ENCODE measurements around the gene GPX8. TPM values are rescaled to one million over a fixed set of nuclear protein-coding genes. Genes with fewer than 3 reads are reported as not detected.

Gene GPX8
- polyA plus RNA-seq, 1 of the 3 experiments (the other 2 are of a cell fraction): 30.1 TPM

GRCh38 chr5:55136521-55136920 lies 23.4 kb upstream of the GPX8 start:
- ChIA-PET POLR2A (no interaction called here), CTCF (interaction anchor here (1.3 kb wide), 1 partner anchor 10 kb away, joined by 3 read pairs; no protein-coding TSS in a partner anchor)
- H3K79me2 ChIP-seq (ENCODE audit: insufficient read depth): no peaks in the 10 kb centered on the region
- H3K27me3 ChIP-seq (ENCODE audit: insufficient read depth): peaks cover 10% of the 10 kb centered on the region; the same call in 1 of the 2 replicates
- H3K4me3 ChIP-seq (ENCODE audit: low read depth in 2 of 2, low read length in 1 of 2): no peak overlapping the region
- no peak for DNase-seq
- H3K9me3 ChIP-seq: no peaks in the 10 kb centered on the region
- WGBS (ENCODE audit: low lambda C conversion rate): 11% methylated on average over 3 of the region's 3 CpGs
- H2AFZ ChIP-seq (ENCODE audit: low read depth): no peak overlapping the region
- no peak overlapping the region for H3K9ac ChIP-seq
- H3F3A ChIP-seq (replicated peaks; ENCODE audit: insufficient read depth): no peaks in the 10 kb centered on the region
- H3K4me2 ChIP-seq: no peak overlapping the region
- H3K27ac ChIP-seq (ENCODE audit: low read depth in 2 of 2, low read length in 1 of 2): no peak overlapping the region
- no peaks in the 10 kb centered on the region for H3K4me1 ChIP-seq (ENCODE audit: control insufficient read depth in 1 of 2, insufficient read depth in 2 of 2, low read depth in 1 of 2, low read length in 1 of 2)
- H4K20me1 ChIP-seq (ENCODE audit: insufficient read depth): no peaks in the 10 kb centered on the region
- TF ChIP-seq IRF3 (IDR thresholded peaks at IDR 0.05; ENCODE audit: low read depth, low read length) (no peak), MXI1 (IDR thresholded peaks at IDR 0.05; ENCODE audit: low read depth, low read length) (no peak), GABPA (IDR thresholded peaks at IDR 0.05; ENCODE audit: low read depth) (no peak), RXRA (IDR thresholded peaks at IDR 0.05; ENCODE audit: borderline replicate concordance, low read depth) (no peak), TEAD4 (IDR thresholded peaks at IDR 0.05; ENCODE audit: borderline replicate concordance, insufficient read depth) (no peak), CHD2 (IDR thresholded peaks at IDR 0.05; ENCODE audit: low read length, partially characterized antibody) (no peak), SIN3A (IDR thresholded peaks at IDR 0.05; ENCODE audit: borderline replicate concordance, low read depth, low read length) (no peak), PBX3 (IDR thresholded peaks at IDR 0.05) (no peak), RAD21 (IDR thresholded peaks at IDR 0.05; ENCODE audit: low read length) (no peak), USF2 (IDR thresholded peaks at IDR 0.05; ENCODE audit: borderline replicate concordance, low read depth, low read length) (no peak), JUND (IDR thresholded peaks at IDR 0.05) (no peak), ZBTB33 (IDR thresholded peaks at IDR 0.05; ENCODE audit: borderline replicate concordance, low read depth) (no peak)
- no peaks in the 10 kb centered on the region for H3K9me2 ChIP-seq
- no peaks in the 10 kb centered on the region for H3K36me3 ChIP-seq (replicated peaks in 1 of 2; ENCODE audit: control insufficient read depth in 1 of 2, insufficient read depth in 2 of 2, low read length in 1 of 2)

Measured in SK-N-SH (cell line).